Measurements from ENCODE around the gene SLC30A1.
"Not testable (repeated sequence)": the region's sequence is repeated elsewhere in the genome, so short reads cannot be mapped to it uniquely, and the experiment has no call there.

SLC30A1 gene, protein sequence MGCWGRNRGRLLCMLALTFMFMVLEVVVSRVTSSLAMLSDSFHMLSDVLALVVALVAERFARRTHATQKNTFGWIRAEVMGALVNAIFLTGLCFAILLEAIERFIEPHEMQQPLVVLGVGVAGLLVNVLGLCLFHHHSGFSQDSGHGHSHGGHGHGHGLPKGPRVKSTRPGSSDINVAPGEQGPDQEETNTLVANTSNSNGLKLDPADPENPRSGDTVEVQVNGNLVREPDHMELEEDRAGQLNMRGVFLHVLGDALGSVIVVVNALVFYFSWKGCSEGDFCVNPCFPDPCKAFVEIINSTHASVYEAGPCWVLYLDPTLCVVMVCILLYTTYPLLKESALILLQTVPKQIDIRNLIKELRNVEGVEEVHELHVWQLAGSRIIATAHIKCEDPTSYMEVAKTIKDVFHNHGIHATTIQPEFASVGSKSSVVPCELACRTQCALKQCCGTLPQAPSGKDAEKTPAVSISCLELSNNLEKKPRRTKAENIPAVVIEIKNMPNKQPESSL

GRCh38 chr1:211578640-211579439 is at the start of gene SLC30A1:
SLC30A1 (minus strand) TSS chr1:211579161; CDS start chr1:211578612, 549 bp downstream.
- DNase-seq, result peak; percentile 100

DNA sequence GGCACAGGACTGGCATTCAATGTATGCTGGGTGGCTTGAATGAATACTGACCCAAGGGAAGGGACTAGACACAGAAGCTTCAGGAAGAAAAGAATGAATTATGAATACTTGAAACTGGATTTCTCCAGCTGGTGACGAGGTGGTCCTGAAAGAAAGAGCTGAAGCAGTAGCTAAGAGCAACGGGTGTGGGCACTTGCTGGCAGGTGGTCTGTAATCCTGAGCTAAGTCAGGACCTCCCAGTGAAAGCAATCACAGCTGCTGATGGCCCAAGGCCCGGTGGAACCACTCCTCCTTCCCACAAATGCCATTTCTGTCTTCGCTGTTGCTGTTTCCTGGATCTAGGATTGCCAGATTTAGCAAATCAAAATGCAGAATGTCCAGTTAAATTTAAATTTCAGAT is 49.5 kb upstream of the SLC30A1 start:
- no peak for DNase-seq

GRCh38 chr1:211627259-211627658 is 48.3 kb upstream of the SLC30A1 start:
- no peak for DNase-seq

DNA sequence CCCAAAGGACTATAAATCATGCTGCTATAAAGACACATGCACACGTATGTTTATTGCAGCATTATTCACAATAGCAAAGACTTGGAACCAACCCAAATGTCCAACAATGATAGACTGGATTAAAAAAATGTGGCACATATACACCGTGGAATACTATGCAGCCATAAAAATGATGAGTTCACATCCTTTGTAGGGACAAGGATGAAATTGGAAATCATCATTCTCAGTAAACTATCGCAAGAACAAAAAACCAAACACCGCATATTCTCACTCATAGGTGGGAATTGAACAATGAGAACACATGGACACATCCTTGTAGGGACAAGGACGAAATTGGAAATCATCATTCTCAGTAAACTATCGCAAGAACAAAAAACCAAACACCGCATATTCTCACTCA is 46.9 kb upstream of the SLC30A1 start:
- DNase-seq, result not testable (repeated sequence)

DNA sequence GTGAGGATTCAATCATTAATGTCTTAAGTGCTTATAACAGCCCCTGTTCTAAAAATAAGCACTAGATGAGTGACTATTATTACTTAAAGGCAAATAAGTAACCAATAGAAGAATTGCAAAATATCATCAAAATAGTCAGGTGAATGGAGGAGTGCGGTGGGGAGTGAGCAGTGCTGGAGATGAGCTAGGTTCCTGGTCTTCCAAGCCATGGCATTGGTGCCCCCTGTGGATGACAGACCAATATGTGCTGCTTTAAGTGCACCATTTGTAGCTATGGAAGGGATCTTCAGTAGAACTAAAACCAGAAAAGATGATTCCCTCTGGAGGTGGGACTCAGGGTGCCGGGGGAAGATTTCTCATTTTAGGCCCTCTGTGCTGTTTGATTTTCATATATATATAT is 46.1 kb upstream of the SLC30A1 start:
- DNase-seq, result peak; percentile 19

- DNase-seq, result no peak
Measured at GRCh38 chr1:211623515-211623914, 44.6 kb upstream of the SLC30A1 start.

GRCh38 chr1:211621447-211622198 is 42.7 kb upstream of the SLC30A1 start:
- no peak for DNase-seq

GRCh38 chr1:211620097-211620496 is 41.1 kb upstream of the SLC30A1 start:
- DNase-seq, result no peak

- DNase-seq, result no peak
Measured at GRCh38 chr1:211619033-211619996, 40.4 kb upstream of the SLC30A1 start.

DNA sequence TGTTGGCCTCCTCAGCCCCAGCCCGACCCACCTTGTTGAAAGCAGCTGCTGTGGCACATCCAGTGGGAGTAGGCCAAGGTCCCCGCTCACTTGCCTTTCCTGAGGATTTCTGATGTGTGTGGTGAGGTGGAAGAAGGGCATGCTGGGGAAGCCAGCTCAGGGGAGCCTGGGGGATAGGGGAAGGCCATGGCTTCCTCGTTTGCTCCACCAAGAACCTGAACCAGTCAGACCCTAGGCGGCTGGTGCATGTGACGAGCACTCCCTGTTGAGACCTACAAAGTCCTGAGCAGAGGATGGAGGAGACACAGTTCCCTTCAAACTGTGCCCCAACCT is 38.0 kb upstream of the SLC30A1 start:
- DNase-seq, result no peak

DNA sequence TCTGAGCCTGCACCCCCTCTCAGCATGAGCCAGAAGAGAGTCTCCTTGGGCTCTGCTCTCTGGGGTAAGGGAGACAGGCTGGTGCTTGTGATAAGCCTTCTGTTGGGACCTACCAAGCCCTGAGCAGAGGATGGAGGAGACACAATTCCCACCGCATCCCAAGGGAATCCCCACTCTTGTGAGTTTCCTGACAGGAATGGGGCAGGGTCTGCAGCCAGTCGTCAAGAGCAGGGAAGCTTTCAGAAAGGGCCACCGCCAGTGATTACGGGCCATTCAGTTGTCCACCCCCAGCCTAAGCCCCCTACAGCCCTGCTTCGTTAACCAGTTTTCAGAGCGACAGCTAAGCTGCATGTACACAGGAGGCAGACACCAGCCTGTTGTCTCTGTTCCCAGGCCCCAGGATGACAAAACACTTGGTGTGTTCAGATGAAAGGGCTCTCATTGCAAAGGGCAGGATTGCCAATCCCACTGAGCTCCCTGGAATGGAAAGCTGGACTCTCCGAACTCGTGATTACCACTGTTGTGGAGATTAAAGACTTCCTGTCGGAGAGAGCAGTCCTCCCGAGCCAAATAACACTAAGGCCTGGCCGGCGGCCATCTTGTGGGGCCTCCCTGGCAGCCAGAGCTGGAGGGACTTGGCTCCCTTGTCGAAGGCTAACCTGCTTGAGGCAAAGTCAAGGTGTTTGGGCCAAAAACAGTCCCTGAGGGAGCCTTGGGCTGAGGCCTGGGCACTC is 37.4 kb upstream of the SLC30A1 start:
- no peak for DNase-seq

DNA sequence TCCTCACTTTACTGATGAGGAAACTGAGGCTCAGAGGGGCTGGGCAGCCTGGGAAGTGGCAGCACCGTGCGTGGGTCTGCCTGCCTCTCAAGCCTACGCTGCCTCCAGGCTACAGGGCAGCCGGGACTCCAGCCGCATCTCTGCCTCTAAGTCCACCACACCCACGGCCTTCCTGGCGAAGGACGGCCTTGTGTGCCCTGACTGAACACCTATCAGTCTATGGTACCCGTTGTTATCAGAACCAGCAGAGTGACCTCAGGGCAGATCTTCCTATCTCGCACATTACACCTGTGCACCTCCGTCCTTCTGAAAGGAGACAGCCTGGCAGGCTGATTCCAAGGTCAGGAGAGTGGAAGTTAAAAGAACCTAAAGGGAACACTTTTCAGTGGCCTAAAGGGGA is 35.7 kb upstream of the SLC30A1 start:
- no peak for DNase-seq

DNA sequence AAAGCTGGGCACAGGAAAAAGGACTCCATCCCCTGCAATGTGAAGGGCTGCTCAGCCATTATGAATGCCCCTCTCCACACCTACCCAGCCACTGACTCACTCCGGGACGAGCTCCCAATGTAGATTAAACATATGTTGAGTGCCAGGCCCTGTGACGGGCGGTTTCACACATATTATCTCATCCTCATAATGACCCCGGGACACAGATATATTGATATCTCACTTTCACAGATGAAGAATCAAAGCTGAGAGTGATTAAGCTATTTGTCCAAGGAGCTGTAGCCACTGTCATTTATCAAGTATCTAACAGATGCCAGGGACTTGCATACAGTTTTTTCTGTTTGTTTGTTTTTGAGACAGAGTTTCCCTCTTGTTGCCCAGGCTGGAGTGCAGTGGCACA is 35.0 kb upstream of the SLC30A1 start:
- no peak for DNase-seq

DNA sequence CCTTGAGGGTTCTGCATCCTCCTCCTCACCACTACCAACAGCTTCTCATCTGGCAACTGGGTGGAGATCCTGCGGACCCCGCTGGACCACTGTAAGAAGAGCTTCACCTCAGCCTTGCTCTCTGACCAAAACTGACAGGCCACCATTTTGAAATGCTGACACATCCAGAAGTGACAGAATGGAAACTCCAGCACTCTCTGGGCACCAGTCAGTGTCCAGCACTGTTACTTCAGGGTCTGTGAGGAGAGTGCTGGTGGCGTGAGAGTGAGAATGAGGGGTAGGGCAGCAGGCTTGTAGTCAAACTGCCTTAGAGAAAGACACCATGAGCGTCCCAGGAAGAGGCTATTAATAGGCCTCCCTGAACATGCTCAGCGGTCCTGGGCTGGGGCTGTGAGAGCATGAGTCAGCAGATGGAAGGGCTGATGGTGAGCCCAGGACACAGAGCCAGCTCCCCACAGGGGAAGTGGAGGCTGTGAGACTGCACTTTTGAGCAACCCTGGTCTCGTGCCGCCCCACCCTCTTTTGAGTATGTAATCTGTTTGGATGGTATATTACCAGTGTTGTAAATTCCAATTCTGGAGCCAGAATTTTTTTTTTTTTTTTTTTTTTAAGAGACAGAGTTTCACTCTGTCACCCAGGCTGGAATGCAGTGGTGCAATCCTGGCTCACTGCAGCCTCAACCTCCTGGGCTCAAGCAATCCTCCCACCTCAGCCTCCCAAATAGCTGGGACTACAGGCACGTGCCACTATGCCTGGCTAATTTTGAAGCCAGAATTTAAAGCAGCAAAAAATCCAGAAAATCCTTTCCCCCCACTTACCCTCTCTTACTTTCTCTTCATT is 34.4 kb upstream of the SLC30A1 start:
- no peak for DNase-seq

DNA sequence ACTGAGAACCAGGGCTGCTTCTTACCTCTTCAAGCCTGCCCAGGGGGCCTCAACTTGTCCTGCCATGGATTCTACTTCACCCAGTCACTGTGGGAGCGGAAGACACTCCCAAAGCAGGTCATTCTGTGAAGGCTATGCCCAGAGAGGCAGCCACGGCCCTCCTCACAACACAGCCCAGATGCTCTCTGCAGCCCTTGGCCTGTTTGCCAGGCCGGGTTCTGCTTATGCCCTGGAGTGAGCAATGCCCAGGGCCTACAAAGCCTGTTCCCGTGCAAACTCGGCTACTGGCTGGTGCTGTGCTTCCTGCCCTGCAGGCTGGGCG is 33.8 kb upstream of the SLC30A1 start:
- DNase-seq, result no peak

- no peak for DNase-seq
Measured at GRCh38 chr1:211611818-211612217, 32.9 kb upstream of the SLC30A1 start.

GRCh38 chr1:211610779-211611556 is 32.0 kb upstream of the SLC30A1 start:
- no peak for DNase-seq

DNA sequence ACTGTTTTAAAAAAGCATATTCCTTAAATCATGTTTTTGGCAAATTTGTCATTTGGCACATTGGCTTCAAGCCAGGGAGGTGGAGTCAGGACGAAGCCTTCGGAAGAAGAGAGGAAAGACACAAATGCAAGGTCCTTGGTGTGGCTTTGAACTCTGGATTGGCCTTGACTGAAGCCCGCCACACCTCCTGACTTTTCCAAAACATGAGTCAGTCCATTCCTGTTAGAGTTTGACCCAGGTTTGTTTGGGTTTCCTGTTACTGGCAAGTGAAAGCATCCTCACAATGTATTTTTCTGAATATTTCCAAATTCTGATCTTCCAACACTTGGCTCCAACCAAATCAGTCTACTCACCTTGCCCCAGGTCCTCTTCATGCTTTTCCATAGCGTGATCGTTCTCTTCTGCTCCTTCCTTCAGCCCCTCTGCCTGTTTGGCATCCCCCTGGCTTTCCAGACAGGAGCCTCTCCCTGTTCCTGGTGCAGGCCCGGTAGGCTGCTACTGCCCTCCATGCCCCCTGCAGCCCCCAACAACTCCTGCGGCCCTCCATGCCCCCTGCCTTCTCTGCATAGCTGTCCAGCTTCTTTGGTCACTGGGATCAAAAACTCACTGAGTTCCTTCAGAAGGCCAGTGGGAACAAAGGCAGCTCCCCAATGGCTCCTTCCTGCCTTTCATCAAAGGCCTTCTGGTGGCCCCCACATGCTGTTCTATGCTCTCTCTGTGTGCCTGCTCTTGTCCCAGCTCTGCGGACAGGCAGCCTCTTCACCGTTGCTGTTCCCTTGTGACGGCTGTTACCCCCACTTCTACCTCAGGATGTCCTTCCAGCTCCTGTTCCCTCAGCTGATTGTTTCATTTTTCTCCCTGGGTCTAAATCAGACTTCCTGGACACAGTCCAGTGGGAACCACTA is 30.4 kb upstream of the SLC30A1 start:
- DNase-seq, result no peak
